Stimulated activated effector memory CD8-positive, alpha-beta T cell treated with anti-CD3 and anti-CD28 coated beads, Interleukin-12 subunit alpha, Interleukin-12 subunit beta, amount 100 ng/mL, for 72 hours (primary cell): ENCODE results near the gene FCHO1.

Experiments
- ATAC-seq: fragments of 150-1000 bp; cut with Tn5 transposase; 2 replicates; pipeline ENCODE4 v1.10.0; 2021
- DNase-seq, 2 donors: peaks; one replicate each; pipeline ENCODE4 v3.0.0; 2021 to 2022; ENCODE audit warnings: low spot score in 2 of 2
- H3K27ac Mint-ChIP-seq: one replicate; pipeline ENCODE4 v1.8.0; 2022; ENCODE audit warnings: mild to moderate bottlenecking, mixed read lengths
- H3K36me3 Mint-ChIP-seq: one replicate; pipeline ENCODE4 v1.8.0; 2022; ENCODE audit warnings: mild to moderate bottlenecking, mixed read lengths
- H3K4me1 Mint-ChIP-seq: one replicate; pipeline ENCODE4 v1.8.0; 2022; ENCODE audit warnings: mixed read lengths
- H3K4me3 Mint-ChIP-seq: one replicate; pipeline ENCODE4 v1.8.0; 2022; ENCODE audit warnings: mild to moderate bottlenecking, mixed read lengths
- H3K9me3 Mint-ChIP-seq: one replicate; pipeline ENCODE4 v1.8.0; 2022; ENCODE audit warnings: mixed read lengths

The FCHO1 gene

GRCh38 chr19:17811103-17811502 is 59.8 kb downstream of the FCHO1 start:
- ATAC-seq: no peak
- Mint-ChIP-seq H3K36me3 (no peaks in the 10 kb centered on the region), H3K4me1 (peaks cover 12% of the 10 kb centered on the region), H3K27ac (no peak overlapping the region), H3K4me3 (no peak overlapping the region), H3K9me3 (no peaks in the 10 kb centered on the region)
- DNase-seq: no peak

- no peaks in the 10 kb centered on the region for H3K36me3 Mint-ChIP-seq
- no peak overlapping the region for H3K4me3 Mint-ChIP-seq
- H3K4me1 Mint-ChIP-seq: peaks cover 12% of the 10 kb centered on the region
- H3K27ac Mint-ChIP-seq: no peak overlapping the region
- no peak for ATAC-seq
- H3K9me3 Mint-ChIP-seq: no peaks in the 10 kb centered on the region
- DNase-seq: no peak
These were observed 60.4 kb downstream of the FCHO1 start for GRCh38 chr19:17811681-17812080.

GRCh38 chr19:17812099-17812498 is 60.8 kb downstream of the FCHO1 start:
- Mint-ChIP-seq H3K9me3 (no peaks in the 10 kb centered on the region), H3K4me1 (peaks cover 10% of the 10 kb centered on the region), H3K4me3 (no peak overlapping the region), H3K36me3 (no peaks in the 10 kb centered on the region), H3K27ac (no peak overlapping the region)
- no peak for DNase-seq
- ATAC-seq: no peak

- Mint-ChIP-seq H3K4me1 (no peaks in the 10 kb centered on the region), H3K4me3 (no peak overlapping the region), H3K27ac (no peak overlapping the region), H3K36me3 (peaks cover 12% of the 10 kb centered on the region), H3K9me3 (no peaks in the 10 kb centered on the region)
- no peak for DNase-seq
- no peak for ATAC-seq
These were observed 66.5 kb downstream of the FCHO1 start for GRCh38 chr19:17817668-17818363.

- Mint-ChIP-seq H3K27ac (no peak within 1 kb of the TSS), H3K4me1 (no peaks in the 10 kb centered on the region), H3K36me3 (peaks cover 44% of the 10 kb centered on the region), H3K4me3 (no peak within 1 kb of the TSS), H3K9me3 (no peaks in the 10 kb centered on the region)
- DNase-seq (no peak), ATAC-seq (peak; percentile 17)
These were observed 69.9 kb downstream of the FCHO1 start, which contains the start of gene INSL3 for GRCh38 chr19:17821190-17821589. TSS of gene INSL3 (minus strand) at chr19:17821519. CDS start at chr19:17821506, 13 bp downstream.

- Mint-ChIP-seq H3K36me3 (peaks cover 76% of the 10 kb centered on the region), H3K9me3 (no peaks in the 10 kb centered on the region), H3K4me1 (peaks cover 7% of the 10 kb centered on the region), H3K4me3 (no peak overlapping the region), H3K27ac (peak overlapping the region; percentile 87)
- ATAC-seq (peak; percentile 31), DNase-seq (no peak)
These were observed 73.1 kb downstream of the FCHO1 start for GRCh38 chr19:17824339-17824738.

GRCh38 chr19:17826508-17827056 is 75.3 kb downstream of the FCHO1 start:
- peaks cover 95% of the 10 kb centered on the region for H3K36me3 Mint-ChIP-seq
- H3K4me1 Mint-ChIP-seq: peaks cover 17% of the 10 kb centered on the region
- no peaks in the 10 kb centered on the region for H3K9me3 Mint-ChIP-seq
- H3K27ac Mint-ChIP-seq: no peak overlapping the region
- H3K4me3 Mint-ChIP-seq: no peak overlapping the region
- DNase-seq (no peak), ATAC-seq (no peak)

GRCh38 chr19:17829855-17830566 is 78.7 kb downstream of the FCHO1 start:
- no peaks in the 10 kb centered on the region for H3K9me3 Mint-ChIP-seq
- no peak for DNase-seq
- ATAC-seq: no peak
- peaks cover 21% of the 10 kb centered on the region for H3K4me1 Mint-ChIP-seq
- no peak overlapping the region for H3K4me3 Mint-ChIP-seq
- peaks cover 100% of the 10 kb centered on the region for H3K36me3 Mint-ChIP-seq
- peak overlapping the region; percentile 40 for H3K27ac Mint-ChIP-seq

- Mint-ChIP-seq H3K4me1 (peaks cover 29% of the 10 kb centered on the region), H3K4me3 (no peak overlapping the region), H3K36me3 (peaks cover 100% of the 10 kb centered on the region), H3K9me3 (no peaks in the 10 kb centered on the region), H3K27ac (no peak overlapping the region)
- DNase-seq (peak; percentile 29 to 70), ATAC-seq (peak; percentile 63)
These were observed 79.5 kb downstream of the FCHO1 start for GRCh38 chr19:17830567-17831418.

- Mint-ChIP-seq H3K9me3 (no peaks in the 10 kb centered on the region), H3K4me3 (no peak overlapping the region), H3K4me1 (peaks cover 35% of the 10 kb centered on the region), H3K27ac (no peak overlapping the region), H3K36me3 (peaks cover 100% of the 10 kb centered on the region)
- DNase-seq (no peak), ATAC-seq (no peak)
These were observed 80.2 kb downstream of the FCHO1 start for GRCh38 chr19:17831419-17831888.

- DNase-seq (no peak), ATAC-seq (no peak)
- H3K4me3 Mint-ChIP-seq: no peak overlapping the region
- H3K36me3 Mint-ChIP-seq: peaks cover 100% of the 10 kb centered on the region
- no peaks in the 10 kb centered on the region for H3K9me3 Mint-ChIP-seq
- H3K4me1 Mint-ChIP-seq: peaks cover 40% of the 10 kb centered on the region
- H3K27ac Mint-ChIP-seq: no peak overlapping the region
These were observed 81.3 kb downstream of the FCHO1 start for GRCh38 chr19:17832443-17833208.

- Mint-ChIP-seq H3K4me1 (peaks cover 35% of the 10 kb centered on the region), H3K4me3 (no peak overlapping the region), H3K9me3 (no peaks in the 10 kb centered on the region), H3K27ac (peak overlapping the region; percentile 74), H3K36me3 (peaks cover 100% of the 10 kb centered on the region)
- DNase-seq (no peak), ATAC-seq (peak; percentile 46)
These were observed 83.3 kb downstream of the FCHO1 start for GRCh38 chr19:17834350-17835181.

- H3K4me3 Mint-ChIP-seq: no peak overlapping the region
- no peak for DNase-seq
- H3K27ac Mint-ChIP-seq: peak overlapping the region; percentile 74
- H3K36me3 Mint-ChIP-seq: peaks cover 100% of the 10 kb centered on the region
- peaks cover 29% of the 10 kb centered on the region for H3K4me1 Mint-ChIP-seq
- no peaks in the 10 kb centered on the region for H3K9me3 Mint-ChIP-seq
- ATAC-seq: no peak
These were observed 84.1 kb downstream of the FCHO1 start for GRCh38 chr19:17835182-17836006.
